ENCODE measurements around the gene GABBR2.
"Not testable (repeated sequence)": the region's sequence is repeated elsewhere in the genome, so short reads cannot be mapped to it uniquely, and the experiment has no call there.

Gene GABBR2

DNA sequence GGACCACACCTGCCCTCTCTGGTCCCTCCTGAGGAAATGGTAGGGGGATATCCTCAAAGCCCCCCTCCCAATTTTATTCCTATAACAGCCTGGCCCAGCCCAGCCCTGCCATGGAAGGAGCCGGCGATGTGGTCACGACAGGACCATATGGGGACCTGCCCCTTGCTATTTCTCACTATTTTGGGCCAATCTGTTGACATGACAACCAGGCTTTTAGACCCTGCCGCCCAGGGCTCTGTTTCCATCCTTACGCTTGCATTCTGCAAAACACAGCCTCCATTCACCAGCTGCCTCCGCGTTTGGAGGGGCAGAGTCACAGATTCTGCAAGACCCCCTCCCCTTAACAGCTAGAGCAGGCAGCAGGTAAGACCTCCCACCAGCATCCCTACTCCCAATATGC, 112.2 kb downstream of the GABBR2 start:
- DNase-seq (ENCODE audit: low read depth in 2 of 2), result no peak

DNA sequence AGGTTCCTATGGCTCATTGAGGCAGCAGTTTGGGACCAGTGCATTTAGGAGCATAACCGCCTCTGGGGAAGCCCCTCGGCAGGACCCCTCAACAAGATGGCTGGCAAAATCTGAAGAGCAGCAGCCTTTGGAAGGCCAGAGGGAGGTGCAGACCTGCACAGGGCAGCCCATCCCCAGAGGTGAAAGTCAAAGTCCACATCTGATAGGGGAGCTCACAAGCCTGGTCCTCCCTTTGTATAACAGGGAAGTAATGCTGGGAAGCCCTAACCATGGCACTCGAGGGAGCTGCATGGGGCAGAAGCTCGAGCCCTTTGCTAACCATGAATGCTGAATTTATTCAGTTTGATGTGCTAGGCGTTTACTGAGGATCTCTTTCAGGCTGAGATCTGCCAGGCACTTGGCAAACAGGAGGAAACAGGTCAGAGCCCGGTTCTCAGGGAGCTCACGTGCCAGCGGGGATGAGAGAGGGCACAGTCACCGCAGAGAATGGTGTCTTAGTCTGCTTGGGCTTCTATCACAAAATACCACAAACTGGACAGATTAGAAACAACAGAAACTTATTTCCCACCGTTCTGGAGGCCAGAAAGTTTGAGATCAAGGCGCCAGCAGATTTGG, 114.1 kb downstream of the GABBR2 start:
- no peak for DNase-seq (ENCODE audit: low read depth in 2 of 2)

DNA sequence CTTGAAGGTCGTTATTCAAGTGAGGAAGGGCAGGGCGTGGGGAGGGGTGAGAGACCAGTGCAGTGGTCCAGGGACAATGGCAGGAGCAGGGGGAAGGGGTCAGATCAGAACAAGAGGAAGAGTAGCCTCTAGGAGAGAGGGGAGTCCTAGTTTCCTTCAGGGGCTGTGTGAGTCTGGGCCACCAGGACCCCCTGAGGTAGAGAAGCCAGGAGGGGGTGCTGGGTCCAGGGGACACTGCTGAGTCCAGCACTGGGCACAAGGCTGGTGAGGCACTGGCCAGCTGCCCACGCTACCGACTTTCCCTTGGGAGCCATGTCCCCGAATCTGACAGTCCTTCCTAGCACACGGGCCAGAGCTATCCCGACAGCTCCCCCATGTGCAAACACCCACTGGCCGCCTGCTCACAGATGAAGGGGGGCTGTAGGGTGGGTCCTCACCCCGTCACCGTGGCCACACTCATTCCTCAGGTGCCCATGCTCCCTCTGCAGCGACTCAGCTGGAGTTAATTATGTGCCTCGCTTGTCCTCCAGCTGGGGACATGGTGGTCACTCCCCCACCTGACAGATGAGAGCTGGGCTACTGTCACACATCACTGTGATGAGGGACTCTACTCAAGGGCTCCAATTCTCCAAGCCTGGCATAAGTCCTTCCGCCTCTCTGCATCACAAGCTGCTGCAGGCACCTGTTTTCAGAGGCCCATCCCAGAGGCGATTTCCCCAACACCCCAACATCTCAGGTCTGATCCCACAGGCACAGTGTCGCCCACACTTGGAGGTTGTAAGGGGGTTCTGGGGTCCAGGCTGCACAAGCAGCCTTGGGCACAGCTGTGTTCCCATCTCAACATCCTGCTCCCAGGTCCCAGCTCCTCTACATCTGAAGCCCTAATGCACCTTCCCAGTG, 115.1 kb downstream of the GABBR2 start:
- no peak for DNase-seq (ENCODE audit: low read depth in 2 of 2)

DNA sequence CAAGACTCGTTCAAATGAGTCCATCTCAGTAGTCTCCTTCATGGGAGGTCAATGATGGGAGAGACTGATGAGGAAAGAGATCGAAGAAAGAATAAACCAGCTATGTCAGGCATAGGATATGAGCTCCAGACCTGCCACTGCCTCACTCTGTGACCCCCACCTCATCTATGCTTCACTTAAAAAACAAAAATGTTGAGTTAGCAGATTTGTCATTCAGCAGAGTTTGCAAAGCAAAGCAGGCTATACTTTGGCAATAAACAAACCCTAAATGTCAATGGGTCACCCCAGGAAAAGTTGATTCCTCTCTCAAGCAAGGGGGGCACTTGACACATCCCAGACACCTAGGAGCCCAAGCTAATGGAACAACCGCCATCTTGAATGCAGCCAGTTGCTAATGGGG, 117.0 kb downstream of the GABBR2 start:
- no peak for DNase-seq (ENCODE audit: low read depth in 2 of 2)

DNA sequence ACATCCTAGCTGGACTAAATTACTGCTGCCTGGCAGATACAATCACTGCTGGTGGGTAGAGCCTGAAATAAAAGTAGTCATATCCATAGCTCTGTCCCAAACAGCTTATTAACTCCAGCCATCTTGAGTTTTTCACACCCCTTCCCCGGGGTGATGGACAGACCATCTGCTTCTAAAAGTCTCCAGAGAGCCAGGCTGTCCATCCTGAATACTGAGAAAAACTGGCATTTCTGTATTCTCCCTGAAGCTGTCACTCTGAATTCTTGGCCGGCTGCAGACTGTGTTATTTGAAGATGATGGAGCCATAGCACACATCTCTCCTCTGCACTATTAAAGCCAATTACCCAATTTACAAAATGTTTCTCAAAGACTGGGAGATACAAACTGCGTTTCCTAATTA, 118.6 kb downstream of the GABBR2 start:
- no peak for DNase-seq (ENCODE audit: low read depth in 2 of 2)

DNA sequence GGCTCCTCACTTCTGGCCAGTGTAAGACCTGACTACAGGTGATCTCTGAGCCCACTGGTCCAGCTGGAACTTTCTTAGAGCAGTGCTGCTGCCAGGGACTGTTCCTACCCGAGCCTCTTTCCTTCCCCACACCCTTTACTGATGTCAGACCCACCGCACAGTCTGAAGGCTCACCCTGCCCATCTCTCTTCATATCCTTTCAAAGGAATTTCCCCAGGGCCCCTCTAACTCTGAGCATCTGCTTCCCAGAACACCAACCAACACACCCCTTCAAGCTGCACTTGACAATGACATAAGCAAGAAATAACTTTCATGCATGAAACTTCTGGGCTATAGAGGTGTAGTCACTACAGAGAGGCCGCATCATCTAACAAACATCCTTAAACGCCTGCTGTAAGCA, 119.6 kb downstream of the GABBR2 start:
- DNase-seq (ENCODE audit: low read depth in 2 of 2), result no peak

DNA sequence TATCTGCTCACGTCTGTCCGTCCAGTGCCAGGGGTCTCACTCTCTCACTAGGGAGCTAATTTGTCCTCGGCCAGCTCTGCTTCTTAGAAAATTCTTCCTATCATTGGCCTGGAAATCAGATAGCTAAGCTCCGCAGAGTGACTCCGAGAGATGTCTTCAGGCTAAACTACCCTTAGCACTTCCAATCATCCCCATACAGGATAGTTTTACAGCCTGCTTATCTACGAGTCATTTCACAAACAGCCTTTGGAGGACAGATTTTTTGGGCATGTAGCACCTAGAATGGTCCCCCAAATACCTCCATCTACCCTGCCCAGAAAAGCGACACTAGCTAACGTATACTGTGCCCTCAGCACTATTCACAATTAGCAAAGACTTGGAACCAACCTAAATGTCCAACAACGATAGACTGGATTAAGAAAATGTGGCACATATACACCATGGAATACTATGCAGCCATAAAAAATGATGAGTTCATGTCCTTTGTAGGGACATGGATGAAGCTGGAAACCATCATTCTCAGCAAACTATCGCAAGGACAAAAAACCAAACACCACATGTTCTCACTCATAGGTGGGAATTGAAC, 123.8 kb downstream of the GABBR2 start:
- not testable (repeated sequence) for DNase-seq (ENCODE audit: low read depth in 2 of 2)

DNA sequence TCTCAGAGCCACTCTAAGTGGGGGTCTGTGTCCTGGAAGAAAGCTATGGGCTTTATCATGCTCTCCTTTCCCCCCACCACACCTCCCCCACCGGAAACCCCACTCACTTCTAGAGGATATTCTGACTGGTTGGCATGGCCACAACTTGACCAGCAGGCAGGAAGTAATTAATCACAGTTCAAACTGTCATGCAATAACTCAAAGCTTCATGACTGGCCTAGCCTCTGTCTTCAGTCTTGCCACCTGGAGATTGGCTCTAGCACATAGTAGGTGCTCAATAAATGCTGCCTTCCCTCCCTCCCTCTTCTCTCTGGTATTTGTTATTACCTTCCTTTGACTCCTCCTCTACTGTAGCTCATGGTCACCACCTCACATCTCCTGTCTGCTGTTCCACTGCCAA, 124.7 kb downstream of the GABBR2 start:
- DNase-seq (ENCODE audit: low read depth in 2 of 2), result no peak

DNA sequence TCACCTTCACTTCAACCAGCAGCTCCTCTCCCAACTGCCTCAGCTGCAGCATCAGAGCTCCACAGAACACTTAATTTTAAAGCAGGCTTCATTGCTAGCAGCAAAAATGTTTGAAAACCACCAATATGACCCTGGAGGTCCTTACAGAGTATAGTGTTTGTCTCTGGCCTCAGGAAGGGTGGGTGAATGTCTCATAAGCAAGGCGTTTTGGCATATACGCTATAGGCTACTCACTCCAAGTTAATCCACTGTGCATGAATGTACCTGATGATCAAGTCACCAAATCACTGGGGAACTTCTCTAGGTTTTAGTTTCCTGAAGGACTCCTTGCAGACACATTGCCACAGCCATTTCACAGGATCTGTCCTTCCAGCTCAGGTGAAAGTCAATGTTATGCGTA, 125.3 kb downstream of the GABBR2 start:
- no peak for DNase-seq (ENCODE audit: low read depth in 2 of 2)

DNA sequence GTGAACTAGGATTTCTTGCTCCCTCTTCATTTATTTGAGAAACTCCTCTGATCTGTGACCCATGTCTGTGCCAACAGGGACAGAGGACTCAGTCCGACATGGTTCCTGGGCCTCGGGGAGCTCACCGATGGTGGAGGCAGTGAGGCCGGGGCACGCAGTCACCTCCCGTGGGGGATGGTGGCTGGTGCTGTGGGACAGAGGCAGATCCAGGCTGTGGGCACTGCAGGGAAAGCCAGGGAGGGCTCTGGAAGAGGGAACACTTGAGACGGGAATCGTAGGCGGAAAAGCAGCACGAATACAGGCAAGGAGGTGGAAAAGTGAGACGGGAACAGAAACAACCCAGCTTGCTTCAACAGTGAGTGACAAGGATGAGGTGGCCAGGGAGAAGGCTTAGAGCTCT, 127.8 kb downstream of the GABBR2 start:
- no peak for DNase-seq (ENCODE audit: low read depth in 2 of 2)

DNA sequence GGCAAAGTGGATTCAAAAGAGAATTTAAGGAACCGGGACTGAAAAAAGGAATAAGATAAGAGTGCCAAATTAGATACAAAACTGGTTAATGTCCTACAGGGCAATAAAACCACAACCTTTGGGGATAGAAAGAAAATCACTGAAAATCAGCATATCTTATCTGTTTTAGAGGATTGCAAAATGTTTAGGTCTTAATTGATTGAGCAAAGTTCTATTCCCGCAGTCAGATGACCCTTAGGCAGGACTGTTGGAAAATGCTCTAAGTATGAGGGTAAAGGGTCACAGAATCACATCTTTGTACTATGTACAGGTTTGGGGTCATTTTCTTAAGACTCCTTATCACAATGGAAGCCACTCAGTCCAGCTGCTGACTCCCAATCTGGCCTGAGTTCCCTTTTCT, 129.0 kb downstream of the GABBR2 start:
- no peak for DNase-seq (ENCODE audit: low read depth in 2 of 2)

DNA sequence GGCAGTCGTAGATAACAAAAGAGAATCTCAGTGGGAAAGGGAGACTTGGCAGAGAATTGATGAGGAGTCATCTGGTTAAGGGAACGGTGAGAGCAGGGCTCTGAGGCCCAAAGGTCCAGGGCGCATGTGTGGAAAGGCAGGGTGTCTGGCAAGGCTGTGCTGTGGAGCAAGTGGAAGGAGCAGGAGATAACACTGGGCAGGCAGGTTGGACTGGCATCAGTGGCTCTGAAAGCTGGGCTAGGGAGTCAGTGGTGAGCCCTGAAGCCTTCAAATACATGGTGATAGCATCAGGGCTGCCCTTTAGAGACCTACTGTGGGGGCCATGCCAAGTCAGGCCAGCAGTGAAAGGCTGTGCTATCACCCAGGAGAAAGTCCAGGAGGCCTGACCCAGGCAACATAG, 131.3 kb downstream of the GABBR2 start:
- DNase-seq (ENCODE audit: low read depth in 2 of 2), result no peak

DNA sequence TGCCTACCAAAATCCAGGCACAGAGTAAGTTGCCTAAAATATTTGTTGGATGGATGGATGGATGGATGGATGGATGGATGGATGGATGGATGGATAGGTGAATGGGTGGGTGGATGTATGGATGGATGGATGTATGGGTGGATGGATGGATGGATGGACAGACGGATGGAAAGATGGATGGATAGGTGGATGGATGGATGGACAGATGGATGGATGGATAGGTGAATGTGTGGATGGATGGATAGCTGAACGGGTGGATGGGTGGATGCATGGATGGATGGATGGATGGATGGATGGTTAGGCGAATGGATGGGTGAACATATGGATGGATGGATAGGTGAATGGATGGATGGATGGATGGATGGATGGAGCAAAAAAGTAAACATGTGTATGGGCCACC, 131.9 kb downstream of the GABBR2 start:
- DNase-seq (ENCODE audit: low read depth in 2 of 2), result no peak

DNA sequence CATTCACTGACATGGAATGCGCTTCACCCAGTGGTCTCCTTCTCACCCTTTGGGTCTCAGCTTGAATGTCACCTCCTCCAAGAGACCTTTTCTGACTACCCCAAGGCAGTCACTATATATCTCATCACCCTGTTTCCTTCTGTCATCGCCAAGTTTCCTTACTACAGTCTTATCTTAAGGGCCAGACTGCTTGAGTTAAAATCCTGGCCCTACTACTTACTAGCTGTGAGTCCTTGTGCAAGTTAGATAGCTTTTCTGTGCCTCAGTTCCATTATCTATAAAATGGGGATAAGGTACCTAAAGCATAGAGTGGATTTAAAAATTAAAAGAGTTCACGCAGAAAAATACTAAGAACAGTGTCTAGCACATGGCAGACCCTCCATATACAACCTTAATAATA, 132.4 kb downstream of the GABBR2 start:
- DNase-seq (ENCODE audit: low read depth in 2 of 2), result no peak

DNA sequence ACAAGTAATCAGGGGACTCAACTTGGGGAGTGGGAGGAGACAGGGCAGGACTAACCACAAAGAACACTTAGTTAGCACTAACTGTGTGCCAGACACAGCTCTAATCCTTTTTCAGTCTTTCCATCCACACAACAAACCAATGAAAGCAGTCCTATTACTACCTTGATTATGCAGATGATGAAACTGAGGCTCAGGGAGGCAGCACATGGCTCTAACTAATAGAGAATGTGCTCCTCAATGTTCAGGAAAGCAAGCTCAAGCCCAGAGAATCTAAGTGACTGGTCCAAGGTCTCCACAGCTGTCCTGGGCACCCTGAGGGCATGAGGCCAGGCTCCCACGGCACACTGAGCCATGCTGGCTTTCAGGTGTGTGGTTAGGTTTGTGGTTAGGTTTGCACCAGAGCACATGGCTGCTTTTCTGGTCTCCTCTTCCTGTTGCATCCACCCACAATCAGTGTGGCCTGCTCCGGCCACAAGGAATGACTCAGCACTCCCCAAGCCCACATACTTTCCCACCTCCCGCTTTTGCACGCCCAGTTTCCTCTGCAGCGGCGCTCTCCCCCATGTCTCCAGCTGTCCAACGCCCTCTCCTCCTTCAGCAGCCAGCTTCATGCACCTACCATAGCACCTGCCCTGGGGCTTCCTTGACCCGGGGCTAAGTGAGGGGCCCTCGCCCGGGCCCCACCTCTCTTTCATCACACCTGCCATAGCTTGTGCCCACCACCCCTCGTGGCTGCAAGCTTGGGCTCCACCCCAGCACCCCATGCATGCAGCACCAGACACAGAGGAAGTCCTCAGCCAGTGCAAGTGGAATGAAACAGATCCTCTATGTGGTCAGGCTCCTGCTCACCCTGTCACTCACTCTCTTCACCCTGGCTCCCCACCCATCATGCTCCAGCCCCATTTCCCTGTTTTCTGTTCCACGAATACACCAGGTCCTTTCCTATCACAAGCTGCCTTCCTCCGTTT, 133.1 kb downstream of the GABBR2 start:
- DNase-seq (ENCODE audit: low read depth in 2 of 2), result peak; percentile 6 to 18

DNA sequence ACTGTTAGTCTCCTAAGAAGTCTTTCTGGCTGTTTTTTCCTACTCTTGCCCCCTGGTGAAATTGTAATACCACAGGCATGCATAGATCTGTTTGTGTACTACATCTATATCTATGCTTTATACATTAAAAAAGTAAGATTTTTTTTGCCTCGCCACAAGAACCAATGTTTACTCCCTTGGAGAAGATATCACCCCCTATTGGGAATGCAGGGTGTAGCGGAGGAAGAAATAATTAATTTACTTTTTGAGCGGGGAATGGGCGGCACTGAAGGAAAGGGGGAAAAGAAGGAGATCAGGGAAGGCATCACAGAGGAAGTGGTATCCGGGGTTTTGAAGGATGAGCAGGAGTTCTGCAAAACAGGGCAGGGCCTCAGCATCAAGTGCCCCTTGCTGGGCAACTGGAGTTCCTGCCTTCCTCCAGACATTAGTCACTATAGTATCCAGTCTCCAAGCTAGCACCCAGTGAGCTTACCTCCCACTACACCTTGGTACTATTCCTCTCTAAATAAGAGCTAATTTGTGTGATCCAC, 134.9 kb downstream of the GABBR2 start:
- no peak for DNase-seq (ENCODE audit: low read depth in 2 of 2)

DNA sequence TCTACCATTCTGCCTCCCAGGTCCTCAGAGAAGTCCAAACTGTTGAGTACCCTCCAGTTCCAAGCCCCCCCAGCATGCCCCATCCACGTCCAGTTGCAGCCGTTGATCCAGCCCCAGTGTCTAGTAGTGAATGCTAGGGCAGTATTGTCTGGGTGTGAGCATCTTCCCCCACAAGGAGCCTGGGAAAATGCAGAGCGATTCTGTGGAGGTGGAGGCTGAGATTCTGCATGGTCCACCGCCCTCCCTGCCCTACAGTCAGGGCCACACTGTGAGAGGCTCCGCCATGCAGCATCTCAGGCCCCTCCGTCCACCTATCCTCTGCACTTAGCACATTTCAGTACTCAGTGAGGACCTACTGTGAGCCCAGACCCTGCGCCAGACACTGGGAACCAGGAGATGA, 135.9 kb downstream of the GABBR2 start:
- DNase-seq (ENCODE audit: low read depth in 2 of 2), result no peak

DNA sequence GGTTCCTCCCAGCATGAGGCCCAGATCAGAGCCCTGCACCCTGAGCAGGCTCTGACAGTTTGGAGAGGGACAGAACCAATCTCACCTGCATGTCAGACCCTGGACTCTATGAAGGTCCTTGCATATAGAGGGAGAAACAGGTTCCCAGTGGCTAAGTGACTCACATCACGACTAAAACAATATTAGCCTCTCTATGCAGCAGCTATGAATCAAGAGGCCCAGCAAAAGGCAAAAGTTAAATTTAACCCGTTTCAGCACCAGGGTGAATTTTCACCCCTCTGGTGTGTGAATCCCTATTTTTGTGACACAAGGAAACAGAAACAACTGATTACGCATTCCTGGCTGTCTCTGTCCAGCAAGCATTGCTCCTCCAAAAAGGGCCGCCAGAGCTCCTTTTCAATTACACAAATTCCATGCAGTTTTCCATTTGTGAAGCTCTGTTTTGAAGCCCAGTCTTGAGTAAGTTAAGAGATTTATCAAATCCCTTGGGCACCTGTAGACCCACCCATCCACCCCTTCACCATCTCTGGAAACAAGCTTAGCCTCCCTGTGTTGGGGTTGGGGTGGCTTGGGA, 136.6 kb downstream of the GABBR2 start:
- no peak for DNase-seq (ENCODE audit: low read depth in 2 of 2)

DNA sequence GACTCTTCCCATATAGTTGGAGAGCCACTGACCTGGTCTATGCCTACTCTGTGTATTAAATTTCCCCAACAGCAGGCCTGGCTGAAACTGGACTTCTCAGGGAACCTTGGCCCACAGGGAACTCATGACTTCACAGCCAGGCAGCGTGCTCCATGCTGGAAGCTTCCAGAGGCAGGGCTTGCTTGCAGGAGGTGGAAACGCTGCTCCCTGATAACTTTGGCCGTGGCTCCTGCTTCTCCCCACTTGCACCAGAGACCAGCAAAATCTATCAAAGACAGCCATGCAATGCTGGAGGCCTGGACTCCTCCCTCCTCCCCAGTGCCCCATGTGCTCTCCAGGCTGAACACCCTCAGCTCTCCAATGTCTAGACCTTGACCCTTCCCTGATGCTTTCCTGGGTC, 137.1 kb downstream of the GABBR2 start:
- no peak for DNase-seq (ENCODE audit: low read depth in 2 of 2)

DNA sequence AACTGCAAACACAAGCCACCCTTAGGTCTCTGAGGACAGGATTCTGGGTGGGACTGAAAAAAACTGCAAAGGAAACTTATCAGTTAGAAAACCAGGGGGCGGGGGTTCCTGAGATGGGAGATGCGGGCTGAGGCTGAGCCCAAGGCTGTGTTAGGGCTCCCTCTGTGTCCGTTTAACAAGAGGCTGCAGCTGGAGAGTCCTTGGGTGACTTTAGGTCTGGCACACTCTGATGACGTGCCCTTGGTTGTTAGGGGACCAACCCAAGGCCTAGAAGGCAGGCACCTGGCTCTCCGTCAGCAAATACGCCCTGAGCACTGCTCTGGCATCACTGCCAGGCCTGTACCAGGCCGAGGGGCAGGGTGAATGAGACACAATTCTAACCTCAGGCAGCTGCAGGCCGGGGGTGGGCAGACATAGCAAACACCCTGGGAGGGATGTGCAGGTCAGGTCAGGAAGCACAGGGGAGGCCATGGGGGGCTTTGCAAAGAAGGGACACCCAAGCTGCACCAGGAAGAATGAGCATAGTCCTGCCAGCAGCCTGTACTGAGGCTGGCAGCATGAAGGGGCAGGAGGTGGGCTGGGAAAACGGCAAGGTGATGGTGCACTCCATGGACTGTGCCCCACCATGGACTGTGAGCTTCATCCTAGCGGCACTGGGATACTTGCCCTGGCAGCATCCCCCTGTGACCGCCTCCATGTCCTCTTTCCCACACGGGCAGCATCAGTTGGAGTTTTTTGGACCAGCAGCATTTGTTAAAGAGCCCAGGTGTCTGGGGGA, 137.9 kb downstream of the GABBR2 start:
- no peak for DNase-seq (ENCODE audit: low read depth in 2 of 2)

DNA sequence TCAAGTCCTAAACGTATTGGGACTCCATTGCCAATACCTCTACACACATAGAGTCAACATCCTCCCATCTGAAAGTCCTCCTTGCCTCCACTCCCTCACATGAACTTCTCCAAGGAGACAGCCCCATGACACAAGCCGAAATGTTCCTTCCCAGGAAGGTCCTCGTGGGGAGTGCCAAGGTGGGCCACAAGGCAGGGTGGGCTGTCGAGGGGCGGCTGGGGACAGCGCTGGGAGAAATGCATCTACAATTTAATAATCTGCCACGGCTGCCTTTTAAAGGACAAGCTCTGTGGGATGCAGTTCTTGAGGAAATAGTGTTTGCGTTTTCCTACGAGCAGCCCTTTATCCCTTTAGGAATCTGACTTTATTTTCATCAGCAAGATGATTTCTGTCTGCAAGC, 138.7 kb downstream of the GABBR2 start:
- DNase-seq (ENCODE audit: low read depth in 2 of 2), result no peak
